SK-N-SH (cell line): ENCODE data around the gene SLC5A2.

ENCODE experiments used
- ELF1 ChIP-seq: IDR thresholded peaks from 2 replicates; pipeline ENCODE4 v1.4.0; 2012
- FOXM1 ChIP-seq: IDR thresholded peaks from 2 replicates; pipeline ENCODE4 v1.4.0; 2012; ENCODE audit warnings: low read depth, mild to moderate bottlenecking
- JUND ChIP-seq: IDR thresholded peaks from 2 replicates; pipeline ENCODE4 v1.4.0; 2012
- MXI1 ChIP-seq: IDR thresholded peaks from 2 replicates; pipeline ENCODE4 v1.6.1; 2012; ENCODE audit warnings: mild to moderate bottlenecking, low read depth, low read length, improper control_type of control experiment
- NRF1 ChIP-seq: IDR thresholded peaks from 2 replicates; pipeline ENCODE4 v1.6.1; 2012; ENCODE audit warnings: low read depth, mild to moderate bottlenecking, low read length
- POLR2AphosphoS5 ChIP-seq: IDR thresholded peaks from 2 replicates; pipeline ENCODE4 v1.6.1; 2012; ENCODE audit warnings: low read depth, low read length
- SIN3A ChIP-seq: IDR thresholded peaks from 2 replicates; pipeline ENCODE4 v1.6.1; 2012; ENCODE audit warnings: low read depth, mild to moderate bottlenecking, low read length, moderate library complexity, borderline replicate concordance
- TAF1 ChIP-seq: IDR thresholded peaks from 2 replicates; pipeline ENCODE4 v1.6.1; 2012; ENCODE audit warnings: low read depth, mild to moderate bottlenecking, low read length, moderate library complexity, borderline replicate concordance
- YY1 ChIP-seq: IDR thresholded peaks from 2 replicates; pipeline ENCODE4 v1.4.0; 2012; ENCODE audit warnings: low read depth, mild to moderate bottlenecking
- TF ChIP-seq, protein P1 (sequence below): fragments of 200-600 bp; sonication (generic); IDR thresholded peaks from 2 replicates; pipeline ENCODE4 v1.6.1; 2017; ENCODE audit warnings: antibody characterized with exemption, mild to moderate bottlenecking, moderate library complexity
- TF ChIP-seq, protein P2 (sequence below): IDR thresholded peaks from 2 replicates; pipeline ENCODE4 v1.4.0; 2012; ENCODE audit warnings: low read depth

DNA sequence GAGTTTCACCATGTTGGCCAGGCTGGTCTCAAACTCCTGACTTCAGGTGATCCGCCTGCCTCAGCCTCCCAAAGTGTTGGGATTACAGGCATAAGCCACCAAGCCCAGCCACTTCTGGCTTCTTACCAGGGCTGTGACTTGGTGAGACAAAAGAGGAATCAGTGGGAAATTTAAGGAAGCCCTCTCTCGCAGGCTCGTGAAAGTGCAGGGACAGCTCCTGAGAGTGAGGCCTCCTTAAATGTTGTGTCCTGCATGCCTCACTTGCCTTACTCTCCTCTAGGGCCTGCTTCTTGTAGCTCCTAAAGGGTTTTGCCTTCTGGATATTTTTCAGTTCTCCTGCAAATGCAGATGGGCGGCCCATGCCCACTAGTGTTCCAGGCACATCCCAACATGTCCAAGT is 50.0 kb downstream of the SLC5A2 start:
- TF ChIP-seq POLR2AphosphoS5 (no peak), TAF1 (no peak), FOXM1 (no peak), ELF1 (no peak), SIN3A (no peak), JUND (no peak), MXI1 (no peak), NRF1 (no peak), YY1 (no peak)
- TF ChIP-seq, protein P1, sequence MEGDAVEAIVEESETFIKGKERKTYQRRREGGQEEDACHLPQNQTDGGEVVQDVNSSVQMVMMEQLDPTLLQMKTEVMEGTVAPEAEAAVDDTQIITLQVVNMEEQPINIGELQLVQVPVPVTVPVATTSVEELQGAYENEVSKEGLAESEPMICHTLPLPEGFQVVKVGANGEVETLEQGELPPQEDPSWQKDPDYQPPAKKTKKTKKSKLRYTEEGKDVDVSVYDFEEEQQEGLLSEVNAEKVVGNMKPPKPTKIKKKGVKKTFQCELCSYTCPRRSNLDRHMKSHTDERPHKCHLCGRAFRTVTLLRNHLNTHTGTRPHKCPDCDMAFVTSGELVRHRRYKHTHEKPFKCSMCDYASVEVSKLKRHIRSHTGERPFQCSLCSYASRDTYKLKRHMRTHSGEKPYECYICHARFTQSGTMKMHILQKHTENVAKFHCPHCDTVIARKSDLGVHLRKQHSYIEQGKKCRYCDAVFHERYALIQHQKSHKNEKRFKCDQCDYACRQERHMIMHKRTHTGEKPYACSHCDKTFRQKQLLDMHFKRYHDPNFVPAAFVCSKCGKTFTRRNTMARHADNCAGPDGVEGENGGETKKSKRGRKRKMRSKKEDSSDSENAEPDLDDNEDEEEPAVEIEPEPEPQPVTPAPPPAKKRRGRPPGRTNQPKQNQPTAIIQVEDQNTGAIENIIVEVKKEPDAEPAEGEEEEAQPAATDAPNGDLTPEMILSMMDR = no peak
- TF ChIP-seq, protein P2, sequence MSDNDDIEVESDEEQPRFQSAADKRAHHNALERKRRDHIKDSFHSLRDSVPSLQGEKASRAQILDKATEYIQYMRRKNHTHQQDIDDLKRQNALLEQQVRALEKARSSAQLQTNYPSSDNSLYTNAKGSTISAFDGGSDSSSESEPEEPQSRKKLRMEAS = no peak
